ENCODE data around the gene SELENOM. TPM values are rescaled to one million over a fixed set of nuclear protein-coding genes. Genes with fewer than 3 reads are reported as not detected.

The SELENOM gene
- total RNA-seq, 1 experiment from 2014 or later, result 3.2 TPM

DNA sequence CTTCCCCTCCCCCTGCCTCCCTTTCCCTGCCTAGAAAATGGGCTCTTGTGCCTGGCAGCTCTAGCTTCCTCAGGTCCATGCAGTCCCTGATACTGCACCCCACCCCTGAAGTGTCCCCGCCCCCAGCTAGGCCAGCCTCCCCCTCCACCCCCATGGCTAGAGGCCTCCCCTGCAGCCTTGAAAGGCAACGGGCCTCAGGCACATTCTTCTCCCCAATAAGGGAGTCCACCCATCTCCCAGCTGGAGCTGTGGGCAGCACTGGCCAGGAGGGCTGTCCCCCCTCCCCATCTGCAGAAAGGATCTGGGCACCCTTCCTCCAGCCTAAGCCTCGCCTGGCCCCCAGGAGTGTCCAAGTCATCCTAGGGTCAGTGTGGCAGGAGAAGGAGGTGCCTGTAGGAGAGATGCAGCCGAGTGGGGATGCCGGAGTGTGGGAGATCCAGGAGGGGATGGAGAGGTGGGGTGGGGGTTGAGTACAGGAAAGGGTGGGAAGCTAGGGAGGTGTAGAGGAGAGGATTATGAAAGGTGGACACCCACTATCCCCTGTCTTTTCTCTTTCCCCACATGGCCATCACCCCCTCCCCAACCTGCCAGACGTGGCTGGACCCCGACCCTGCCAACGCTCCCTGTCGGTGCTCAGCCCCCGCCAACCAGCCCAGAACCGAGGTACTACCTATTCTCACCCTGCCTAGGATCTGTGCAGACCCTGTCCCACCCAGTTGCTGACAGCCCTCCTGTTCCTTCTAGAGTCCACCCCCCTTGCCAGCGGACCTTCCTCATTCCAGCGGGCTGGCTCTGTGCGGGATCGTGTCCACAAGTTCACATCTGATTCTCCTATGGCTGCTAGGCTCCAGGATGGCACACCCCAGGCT lies 16.9 kb downstream of the SELENOM start:
- no peaks in the 10 kb centered on the region for H3K9me3 ChIP-seq (ENCODE audit: low read depth, low read length, poor library complexity, severe bottlenecking)
- peaks cover 3% of the 10 kb centered on the region for H3K36me3 ChIP-seq (ENCODE audit: insufficient read depth, low read length, poor library complexity, severe bottlenecking)
- BruUV-seq (replicated peaks), result no TSS peak
- DNase-seq (ENCODE audit: low spot score), result no peak
- ChIA-PET POLR2A (ENCODE audit: low non-redundant PET) (no interaction called here), CTCF (no interaction called here)
- H3K27ac ChIP-seq (ENCODE audit: low read depth, low read length, poor library complexity, severe bottlenecking), result no peak overlapping the region
- intact Hi-C loops (cut with micrococcal nuclease; ENCODE audit: unreplicated experiment), result no loop called here
- no peak overlapping the region for H3K4me3 ChIP-seq (ENCODE audit: low read depth, low read length, poor library complexity, severe bottlenecking)
- H3K27me3 ChIP-seq (replicated peaks; ENCODE audit: insufficient read depth, low read depth, low read length, poor library complexity), result no peaks in the 10 kb centered on the region
- TF ChIP-seq, protein P1, sequence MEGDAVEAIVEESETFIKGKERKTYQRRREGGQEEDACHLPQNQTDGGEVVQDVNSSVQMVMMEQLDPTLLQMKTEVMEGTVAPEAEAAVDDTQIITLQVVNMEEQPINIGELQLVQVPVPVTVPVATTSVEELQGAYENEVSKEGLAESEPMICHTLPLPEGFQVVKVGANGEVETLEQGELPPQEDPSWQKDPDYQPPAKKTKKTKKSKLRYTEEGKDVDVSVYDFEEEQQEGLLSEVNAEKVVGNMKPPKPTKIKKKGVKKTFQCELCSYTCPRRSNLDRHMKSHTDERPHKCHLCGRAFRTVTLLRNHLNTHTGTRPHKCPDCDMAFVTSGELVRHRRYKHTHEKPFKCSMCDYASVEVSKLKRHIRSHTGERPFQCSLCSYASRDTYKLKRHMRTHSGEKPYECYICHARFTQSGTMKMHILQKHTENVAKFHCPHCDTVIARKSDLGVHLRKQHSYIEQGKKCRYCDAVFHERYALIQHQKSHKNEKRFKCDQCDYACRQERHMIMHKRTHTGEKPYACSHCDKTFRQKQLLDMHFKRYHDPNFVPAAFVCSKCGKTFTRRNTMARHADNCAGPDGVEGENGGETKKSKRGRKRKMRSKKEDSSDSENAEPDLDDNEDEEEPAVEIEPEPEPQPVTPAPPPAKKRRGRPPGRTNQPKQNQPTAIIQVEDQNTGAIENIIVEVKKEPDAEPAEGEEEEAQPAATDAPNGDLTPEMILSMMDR (conservative IDR thresholded peaks at IDR 0.05; ENCODE audit: low read depth, low read length), result no peak
- TF ChIP-seq EZH2 (IDR thresholded peaks at IDR 0.05; ENCODE audit: borderline replicate concordance, low read depth, low read length, poor library complexity, severe bottlenecking), result no peak
- peaks cover 4% of the 10 kb centered on the region for H3K4me1 ChIP-seq (ENCODE audit: insufficient read depth, low read length, poor library complexity, severe bottlenecking)

DNA sequence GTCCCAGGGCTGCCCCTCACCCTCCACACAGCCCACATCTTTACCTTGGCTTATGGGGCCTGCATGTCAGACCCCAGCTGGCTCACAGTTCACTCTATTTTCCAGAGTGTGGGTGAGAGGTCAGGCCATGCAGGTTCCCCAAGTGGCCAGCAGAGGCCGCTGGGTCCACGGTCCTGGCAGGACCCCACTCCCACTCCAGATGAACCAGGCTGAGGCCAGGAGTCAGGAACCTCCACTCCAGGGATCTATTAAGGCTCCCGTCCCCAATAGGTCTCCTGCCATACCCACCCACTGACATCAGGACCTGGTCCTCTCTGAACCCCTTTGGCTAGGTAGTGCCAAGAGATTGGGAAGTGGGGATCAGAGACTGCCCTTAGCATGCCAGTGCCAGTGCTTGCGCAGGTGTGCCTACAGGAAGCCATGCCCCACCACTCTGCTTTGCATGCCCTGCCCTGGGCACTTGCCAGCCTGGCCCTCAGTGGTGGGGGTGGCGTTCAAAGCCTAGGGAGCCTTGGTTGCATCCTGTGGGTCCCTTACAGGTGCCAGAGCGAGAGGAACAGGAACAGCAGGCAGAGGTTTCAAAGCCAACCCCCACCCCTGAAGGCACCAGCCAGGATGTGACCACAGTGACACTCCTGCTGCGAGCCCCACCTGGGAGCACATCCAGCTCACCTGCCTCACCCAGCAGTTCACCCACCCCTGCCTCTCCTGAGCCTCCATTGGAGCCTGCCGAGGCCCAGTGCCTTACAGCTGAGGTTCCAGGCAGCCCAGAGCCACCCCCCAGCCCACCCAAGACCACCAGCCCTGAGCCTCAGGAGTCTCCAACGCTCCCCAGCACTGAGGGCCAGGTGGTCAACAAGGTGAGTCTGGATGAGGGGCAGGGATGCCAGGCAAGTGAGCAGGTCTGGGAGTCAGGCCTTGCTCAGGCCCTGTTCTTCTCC lies 17.9 kb downstream of the SELENOM start:
- Histone ChIP-seq H3K4me1 (ENCODE audit: insufficient read depth, low read length, poor library complexity, severe bottlenecking) (peaks cover 9% of the 10 kb centered on the region), H3K27me3 (replicated peaks; ENCODE audit: insufficient read depth, low read depth, low read length, poor library complexity) (no peaks in the 10 kb centered on the region), H3K9me3 (ENCODE audit: low read depth, low read length, poor library complexity, severe bottlenecking) (no peaks in the 10 kb centered on the region), H3K36me3 (ENCODE audit: insufficient read depth, low read length, poor library complexity, severe bottlenecking) (peaks cover 3% of the 10 kb centered on the region), H3K27ac (ENCODE audit: low read depth, low read length, poor library complexity, severe bottlenecking) (no peak overlapping the region), H3K4me3 (ENCODE audit: low read depth, low read length, poor library complexity, severe bottlenecking) (no peak overlapping the region)
- no peak for DNase-seq (ENCODE audit: low spot score)
- TF ChIP-seq, protein P1 (conservative IDR thresholded peaks at IDR 0.05; ENCODE audit: low read depth, low read length), result peak; percentile 69
- no peak for TF ChIP-seq EZH2 (IDR thresholded peaks at IDR 0.05; ENCODE audit: borderline replicate concordance, low read depth, low read length, poor library complexity, severe bottlenecking)
- CTCF ChIA-PET, result no interaction called here
- intact Hi-C loops (cut with micrococcal nuclease; ENCODE audit: unreplicated experiment), result no loop called here
- no TSS peak for BruUV-seq (replicated peaks)
- POLR2A ChIA-PET (ENCODE audit: low non-redundant PET), result no interaction called here

DNA sequence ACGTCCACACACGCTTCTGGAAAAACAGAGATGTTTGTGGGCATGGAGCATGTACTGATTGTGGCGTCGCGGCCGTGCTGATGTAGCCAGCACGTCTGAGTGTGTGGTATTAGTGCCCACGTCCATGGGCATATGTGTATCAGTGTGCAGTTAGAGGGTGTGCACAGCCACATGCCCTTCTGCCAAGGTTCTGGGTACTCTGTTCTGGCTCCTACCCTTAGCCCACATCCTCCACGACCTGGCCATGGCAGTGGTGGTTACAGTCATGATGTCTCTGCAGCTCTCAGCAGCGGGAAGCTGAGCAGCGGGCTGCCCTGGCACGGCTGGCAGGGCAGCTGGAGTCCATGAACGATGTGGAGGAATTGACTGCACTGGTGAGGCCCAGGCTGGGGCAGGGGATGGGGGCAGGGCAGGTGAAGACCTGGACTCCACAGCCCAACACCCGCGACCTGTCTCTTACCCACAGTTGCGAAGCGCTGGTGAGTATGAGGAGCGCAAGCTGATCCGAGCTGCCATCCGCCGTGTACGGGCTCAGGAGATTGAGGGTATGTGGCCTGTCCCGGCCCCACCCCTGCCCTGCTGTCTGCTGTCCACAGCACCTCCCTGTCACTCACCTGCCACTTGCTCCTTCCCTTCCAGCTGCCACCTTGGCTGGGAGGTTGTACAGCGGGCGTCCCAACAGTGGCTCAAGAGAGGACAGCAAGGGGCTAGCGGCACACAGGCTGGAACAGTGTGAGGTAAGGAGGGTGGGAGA lies 19.0 kb downstream of the SELENOM start:
- Histone ChIP-seq H3K9me3 (ENCODE audit: low read depth, low read length, poor library complexity, severe bottlenecking) (no peaks in the 10 kb centered on the region), H3K27ac (ENCODE audit: low read depth, low read length, poor library complexity, severe bottlenecking) (no peak overlapping the region), H3K4me1 (ENCODE audit: insufficient read depth, low read length, poor library complexity, severe bottlenecking) (peaks cover 14% of the 10 kb centered on the region), H3K36me3 (ENCODE audit: insufficient read depth, low read length, poor library complexity, severe bottlenecking) (peaks cover 3% of the 10 kb centered on the region), H3K27me3 (replicated peaks; ENCODE audit: insufficient read depth, low read depth, low read length, poor library complexity) (no peaks in the 10 kb centered on the region), H3K4me3 (ENCODE audit: low read depth, low read length, poor library complexity, severe bottlenecking) (no peak overlapping the region)
- ChIA-PET CTCF (no interaction called here), POLR2A (ENCODE audit: low non-redundant PET) (interaction anchor here (0.6 kb wide), 1 partner anchor 372 kb away, joined by 3 read pairs; no protein-coding TSS in a partner anchor)
- intact Hi-C loops (cut with micrococcal nuclease; ENCODE audit: unreplicated experiment), result no loop called here
- no peak for TF ChIP-seq EZH2 (IDR thresholded peaks at IDR 0.05; ENCODE audit: borderline replicate concordance, low read depth, low read length, poor library complexity, severe bottlenecking)
- TF ChIP-seq, protein P1 (conservative IDR thresholded peaks at IDR 0.05; ENCODE audit: low read depth, low read length), result no peak
- DNase-seq (ENCODE audit: low spot score), result no peak
- BruUV-seq (replicated peaks), result no TSS peak

All from A673 (cell line).